NCI-H128 (cell line): ENCODE measurements around the gene SPDYE18.
"Not testable (repeated sequence)": the region's sequence is repeated elsewhere in the genome, so short reads cannot be mapped to it uniquely, and the experiment has no call there.

Experiments
- DNase-seq: peaks from one replicate; lab custom pipeline; 2025; ENCODE audit not compliant: unreplicated experiment; lab: John Stamatoyannopoulos, UW

SPDYE18 gene

DNA sequence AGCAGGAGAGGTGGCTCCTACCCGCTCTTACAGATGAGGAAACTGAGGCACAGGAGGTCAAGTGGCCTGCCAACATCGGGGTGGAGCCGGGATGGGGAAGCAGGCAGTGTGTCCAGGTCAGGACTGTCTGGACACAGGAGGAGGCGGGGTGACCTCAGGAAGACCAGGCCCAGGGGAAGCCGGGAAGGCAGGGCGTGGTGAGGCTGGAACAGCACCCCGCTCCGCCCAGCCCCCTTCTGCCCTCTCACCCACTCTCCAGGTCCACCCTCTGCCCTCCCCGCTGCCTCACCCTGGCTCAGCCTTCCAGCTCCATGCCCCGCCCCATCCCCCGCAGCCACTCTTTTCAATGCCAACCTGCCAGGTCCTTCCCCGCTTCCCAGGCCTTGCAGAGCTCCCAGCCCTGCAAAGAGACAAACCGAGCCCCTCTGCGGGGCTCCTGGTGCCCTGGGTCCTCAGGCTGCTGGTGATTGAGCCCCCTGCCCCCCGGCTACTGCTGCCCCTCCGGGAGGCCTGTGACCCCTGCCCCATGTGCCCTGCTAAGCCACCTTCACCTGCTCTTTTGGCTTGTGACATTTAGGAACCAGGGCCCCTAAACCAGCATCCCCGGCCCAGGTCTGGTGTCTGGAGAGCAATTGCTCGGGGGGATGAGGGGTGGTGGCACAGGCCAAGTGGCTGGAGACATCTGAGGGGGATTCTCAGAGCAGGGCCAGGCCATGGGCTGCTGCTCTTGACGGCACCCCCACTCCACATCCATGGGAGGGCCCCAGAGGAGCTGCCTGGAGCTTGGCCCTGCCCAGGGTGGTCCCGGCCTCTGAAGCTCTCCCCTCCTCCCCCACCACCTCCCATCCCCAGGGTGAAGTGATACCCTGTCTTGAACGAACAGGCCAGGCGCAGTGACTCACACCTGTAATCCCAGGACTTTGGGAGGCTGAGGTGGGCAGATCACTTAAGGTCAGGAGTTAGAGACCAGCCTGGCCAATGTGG is 55.9 kb downstream of the SPDYE18 start:
- not testable (repeated sequence) for DNase-seq

DNA sequence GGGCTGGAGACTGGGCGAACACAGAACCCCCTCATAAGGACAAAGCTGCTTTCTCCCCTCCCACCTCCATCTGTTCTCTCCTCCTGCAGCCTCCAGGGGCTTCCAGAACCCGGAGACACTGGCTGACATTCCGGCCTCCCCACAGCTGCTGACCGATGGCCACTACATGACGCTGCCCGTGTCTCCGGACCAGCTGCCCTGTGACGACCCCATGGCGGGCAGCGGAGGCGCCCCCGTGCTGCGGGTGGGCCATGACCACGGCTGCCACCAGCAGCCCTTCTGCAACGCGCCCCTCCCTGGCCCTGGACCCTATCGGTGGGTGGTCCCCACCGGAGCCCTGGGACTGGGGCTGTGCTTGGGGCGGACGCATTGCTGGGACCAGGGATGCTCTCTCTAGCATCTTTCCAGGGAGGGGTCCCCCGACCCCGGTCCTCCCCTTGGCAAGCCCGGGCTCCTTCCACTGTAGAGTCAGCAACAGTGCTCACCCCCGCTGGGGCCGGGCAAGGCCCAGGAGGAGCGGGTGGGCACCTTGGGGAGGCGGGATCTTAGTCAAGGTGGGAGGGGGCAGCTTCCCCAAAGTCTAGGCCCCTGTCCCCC is 56.8 kb downstream of the SPDYE18 start:
- DNase-seq: not testable (repeated sequence)

DNA sequence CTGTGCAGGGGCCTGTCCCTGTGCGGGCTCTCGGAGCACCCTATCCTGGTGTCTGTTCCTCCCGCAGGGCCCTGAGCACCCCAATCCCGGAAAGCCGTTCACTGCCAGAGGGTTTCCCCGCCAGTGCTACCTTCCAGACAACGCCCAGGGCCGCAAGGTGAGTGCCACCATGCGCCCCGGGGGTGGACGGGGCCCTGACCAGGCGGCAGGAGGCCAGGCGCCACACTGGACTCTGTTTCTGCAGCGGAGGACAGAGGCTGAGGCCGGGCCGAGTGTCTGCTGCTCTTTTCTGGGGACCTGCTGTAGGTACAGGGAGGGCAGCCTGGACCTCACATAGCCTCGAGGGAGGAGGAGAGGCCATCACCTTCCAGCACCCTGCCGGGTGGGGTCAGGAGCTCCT is 58.2 kb downstream of the SPDYE18 start:
- DNase-seq: not testable (repeated sequence)

DNA sequence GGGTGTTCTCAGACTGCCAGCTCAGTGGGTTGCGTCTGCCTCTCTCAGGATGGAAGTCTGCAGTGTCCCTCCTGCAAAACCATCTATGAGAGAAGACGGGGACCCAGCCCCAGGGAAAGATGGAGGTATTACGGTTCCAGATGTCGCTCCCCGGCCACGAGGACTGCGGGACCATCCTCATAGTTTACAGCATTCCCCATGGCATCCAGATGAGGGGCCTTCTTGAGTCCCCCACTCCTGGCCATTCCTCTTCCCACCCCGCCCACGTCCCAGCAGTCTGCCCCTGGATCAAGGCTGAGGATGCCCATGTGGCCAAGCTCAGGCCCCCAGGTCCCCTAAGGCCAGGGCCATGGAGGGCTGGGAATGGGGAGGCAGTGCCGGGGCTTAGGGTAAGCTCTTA is 59.1 kb downstream of the SPDYE18 start:
- not testable (repeated sequence) for DNase-seq

DNA sequence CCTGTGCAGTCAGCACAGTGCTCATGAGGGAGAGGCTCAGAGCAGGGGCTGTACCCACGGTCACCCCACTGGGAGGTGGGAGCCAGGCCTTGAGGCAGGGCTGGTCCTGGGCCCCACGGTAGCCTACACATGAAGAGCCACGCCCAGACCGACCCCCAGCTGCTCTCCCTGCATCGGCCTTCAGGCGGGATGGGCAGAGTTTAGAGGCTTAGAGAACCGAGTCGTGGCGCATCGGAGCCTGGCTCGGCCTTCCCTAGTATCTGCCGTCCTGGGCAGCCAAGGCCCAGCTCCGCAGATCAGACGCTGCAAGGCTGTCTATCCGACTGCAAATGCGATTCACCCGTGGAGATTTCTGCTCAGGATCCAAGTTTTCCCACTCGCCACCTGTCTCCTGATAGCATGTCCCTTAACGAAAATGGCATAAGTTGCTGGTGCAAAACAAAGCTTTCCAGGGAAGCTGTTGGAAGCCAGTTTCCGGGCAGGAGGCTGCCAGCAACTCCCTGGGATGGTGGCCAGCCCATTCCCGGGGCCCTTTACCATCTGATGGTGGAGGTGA is 59.6 kb downstream of the SPDYE18 start:
- not testable (repeated sequence) for DNase-seq

DNA sequence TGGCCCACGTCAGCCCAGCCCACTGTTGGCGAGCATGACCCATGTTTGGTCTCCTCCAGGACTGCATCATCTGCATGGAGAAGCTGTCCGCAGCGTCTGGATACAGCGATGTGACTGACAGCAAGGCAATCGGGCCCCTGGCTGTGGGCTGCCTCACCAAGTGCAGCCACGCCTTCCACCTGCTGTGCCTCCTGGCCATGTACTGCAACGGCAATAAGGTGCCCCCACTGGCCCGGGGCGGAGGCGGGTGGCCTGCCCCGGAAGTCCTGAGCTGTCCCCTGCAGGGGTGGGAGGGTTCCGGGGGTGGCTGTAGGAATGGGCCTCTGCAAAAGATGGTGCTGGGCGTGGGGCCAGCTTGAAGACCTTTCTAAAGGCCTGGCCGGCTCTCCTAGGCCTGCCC is 60.3 kb downstream of the SPDYE18 start:
- not testable (repeated sequence) for DNase-seq
